Liver (tissue), 9 donors: ENCODE data around the gene TMEM106B. TPM values are rescaled to one million over a fixed set of nuclear protein-coding genes. Genes with fewer than 3 reads are reported as not detected.

Experiments used
- DNase-seq: peaks from one replicate; pipeline ENCODE4 v3.0.0-alpha.2; 2017; ENCODE audit warnings: low spot score
- H3K27ac ChIP-seq, 2 donors: one replicate each; pipeline ENCODE4 v1.7.0; 2013; ENCODE audit warnings: inconsistent platforms in 2 of 2, low read length in 2 of 2, control low read depth in 1 of 2, low read depth in 1 of 2, mild to moderate bottlenecking in 1 of 2
- H3K27me3 ChIP-seq, 4 donors: one replicate each; pipeline versions ENCODE4 v1.6.1 to v1.7.0; 2013; ENCODE audit warnings: low read length in 3 of 4, inconsistent platforms in 1 of 4, mild to moderate bottlenecking in 1 of 4, moderate library complexity in 1 of 4; ENCODE audit not compliant: control insufficient read depth in 4 of 4, insufficient read depth in 4 of 4
- H3K36me3 ChIP-seq, 4 donors: one replicate each; pipeline versions ENCODE4 v1.6.1 to v1.7.0; 2013; ENCODE audit warnings: low read length in 3 of 4, mild to moderate bottlenecking in 3 of 4, low read depth in 1 of 4, moderate library complexity in 1 of 4; ENCODE audit not compliant: control insufficient read depth in 4 of 4, insufficient read depth in 3 of 4
- H3K4me1 ChIP-seq, 4 donors: one replicate each; pipeline versions ENCODE4 v1.6.1 to v1.7.0; 2013; ENCODE audit warnings: low read length in 3 of 4, mild to moderate bottlenecking in 3 of 4, moderate library complexity in 1 of 4; ENCODE audit not compliant: control insufficient read depth in 4 of 4, insufficient read depth in 4 of 4
- H3K4me3 ChIP-seq, 3 donors: one replicate each; pipeline versions ENCODE4 v1.6.1 to v1.7.0; 2013; ENCODE audit warnings: low read length in 3 of 3, control low read depth in 1 of 3, low read depth in 1 of 3, mild to moderate bottlenecking in 1 of 3
- H3K9ac ChIP-seq, 2 donors: one replicate each; pipeline ENCODE4 v1.7.0; 2013; ENCODE audit warnings: low read length in 2 of 2, mild to moderate bottlenecking in 2 of 2, moderate library complexity in 2 of 2, control low read depth in 1 of 2, low read depth in 1 of 2
- H3K9me3 ChIP-seq, 4 donors: one replicate each; pipeline versions ENCODE4 v1.6.1 to v1.7.0; 2013; ENCODE audit warnings: low read length in 3 of 4; ENCODE audit not compliant: control insufficient read depth in 4 of 4
- ATF3 ChIP-seq: IDR thresholded peaks from 2 replicates; pipeline ENCODE4 v1.6.1; 2016; ENCODE audit warnings: antibody characterized with exemption
- CTCF ChIP-seq: fragments of 150-350 bp; IDR thresholded peaks from 2 replicates; pipeline ENCODE4 v1.5.1; 2017; ENCODE audit warnings: improper control_type of control experiment, low read depth, low read length; ENCODE audit not compliant: missing input control
- EGR1 ChIP-seq, 2 donors: IDR thresholded peaks; 2 replicates each; pipeline ENCODE4 v1.6.1; 2016 to 2018; ENCODE audit warnings: antibody characterized with exemption in 2 of 2, low read depth in 2 of 2
- FOXA1 ChIP-seq: IDR thresholded peaks from 2 replicates; pipeline ENCODE4 v1.6.1; 2016; ENCODE audit warnings: antibody characterized with exemption
- FOXA2 ChIP-seq: IDR thresholded peaks from 2 replicates; pipeline ENCODE4 v1.6.1; 2016; ENCODE audit warnings: antibody characterized with exemption
- GABPA ChIP-seq, 2 donors: IDR thresholded peaks in 1 of 2; conservative IDR thresholded peaks in 1 of 2; 2 replicates each; pipeline ENCODE4 v1.6.1; 2016; ENCODE audit warnings: antibody characterized with exemption in 2 of 2, mild to moderate bottlenecking in 1 of 2, moderate library complexity in 1 of 2
- HNF4A ChIP-seq, 2 donors: conservative IDR thresholded peaks; 2 replicates each; pipeline ENCODE4 v1.6.1; 2016; ENCODE audit warnings: antibody characterized with exemption in 2 of 2, mild to moderate bottlenecking in 2 of 2
- HNF4G ChIP-seq: IDR thresholded peaks from 2 replicates; pipeline ENCODE4 v1.6.1; 2016; ENCODE audit warnings: antibody characterized with exemption
- JUND ChIP-seq, 2 donors: IDR thresholded peaks; 2 replicates each; pipeline ENCODE4 v1.6.1; 2016; ENCODE audit warnings: antibody characterized with exemption in 2 of 2
- MAX ChIP-seq: IDR thresholded peaks from 2 replicates; pipeline ENCODE4 v1.6.1; 2016; ENCODE audit warnings: antibody characterized with exemption
- NR2F2 ChIP-seq: IDR thresholded peaks from 2 replicates; pipeline ENCODE4 v1.6.1; 2016; ENCODE audit warnings: antibody characterized with exemption
- RAD21 ChIP-seq, 2 donors: IDR thresholded peaks; 2 replicates each; pipeline ENCODE4 v1.6.1; 2016; ENCODE audit warnings: antibody characterized with exemption in 2 of 2, mild to moderate bottlenecking in 2 of 2
- REST ChIP-seq: IDR thresholded peaks from 2 replicates; pipeline ENCODE4 v1.6.1; 2016; ENCODE audit warnings: antibody characterized with exemption, mild to moderate bottlenecking
- RXRA ChIP-seq, 2 donors: IDR thresholded peaks; 2 replicates each; pipeline ENCODE4 v1.6.1; 2017 to 2018; ENCODE audit warnings: antibody characterized with exemption in 2 of 2, mild to moderate bottlenecking in 1 of 2
- SP1 ChIP-seq: IDR thresholded peaks from 2 replicates; pipeline ENCODE4 v1.6.1; 2018; ENCODE audit warnings: antibody characterized with exemption, mild to moderate bottlenecking
- TAF1 ChIP-seq: conservative IDR thresholded peaks from 2 replicates; pipeline ENCODE4 v1.6.1; 2016; ENCODE audit warnings: antibody characterized with exemption, mild to moderate bottlenecking
- YY1 ChIP-seq: IDR thresholded peaks from 2 replicates; pipeline ENCODE4 v1.6.1; 2016; ENCODE audit warnings: antibody characterized with exemption, mild to moderate bottlenecking
- ZBTB33 ChIP-seq: IDR thresholded peaks from 2 replicates; pipeline ENCODE4 v1.6.1; 2016; ENCODE audit warnings: antibody characterized with exemption
- WGBS: extraction: QIAGEN DNeasy Blood & Tissue Kit; methylation state at CpG from one replicate; pipeline ENCODE4 v1.1.7; 2013; 5-methylcytosine and 5-hydroxymethylcytosine counted together
- polyA plus RNA-seq, 2 donors: library from polyadenylated mRNA; stranded (reverse) in 1 of 2; unstranded in 1 of 2; fragments of 200-250 nt in 1 of 2; fragments of >200 nt in 1 of 2; fragmentation: Nextera tagmentation in 1 of 2; extraction: Ambion mirVana in 1 of 2; gene quantifications; one replicate each; pipeline versions ENCODE4 v1.2.1 to v1.2.3, GENCODE V29; 2013 to 2015
- total RNA-seq, 2 donors: library from RNA; depleted of rRNA; stranded (reverse); fragments of >200 nt; gene quantifications; one replicate each; pipeline ENCODE4 v1.2.3, GENCODE V29; 2014
- donor health status: healthy.
- donor health status: healthy.
- donor health status: healthy.
- donor health status: healthy.
- donor health status: healthy.

TMEM106B gene
- total and polyA plus RNA-seq, 4 donors: 18.6 to 70.2 (median 27.2) TPM

GRCh38 chr7:12281038-12281437 is 69.9 kb downstream of the TMEM106B start:
- H3K27ac ChIP-seq: no peak overlapping the region
- WGBS: 72% methylated on average over 1 of the region's 1 CpG
- H3K4me1 ChIP-seq: no peaks in the 10 kb centered on the region
- no peaks in the 10 kb centered on the region for H3K27me3 ChIP-seq
- no peak overlapping the region for H3K9ac ChIP-seq
- peaks cover 0 to 5% (median under 1%) of the 10 kb centered on the region in 4 donors for H3K9me3 ChIP-seq
- H3K36me3 ChIP-seq: no peaks in the 10 kb centered on the region
- DNase-seq: no peak
- TF ChIP-seq FOXA2 (no peak), HNF4G (no peak), YY1 (no peak), HNF4A (conservative IDR thresholded peaks at IDR 0.05) (no peak), EGR1 (IDR thresholded peaks at IDR 0.05; ENCODE audit: low read depth in 2 of 2) (no peak), CTCF (no peak), RXRA (IDR thresholded peaks at IDR 0.05) (no peak), GABPA (IDR thresholded peaks at IDR 0.05 in 1 of 2, conservative IDR thresholded peaks at IDR 0.05 in 1 of 2) (no peak), SP1 (no peak), MAX (no peak), FOXA1 (no peak), ATF3 (no peak), TAF1 (no peak), ZBTB33 (no peak), NR2F2 (no peak), RAD21 (IDR thresholded peaks at IDR 0.05) (no peak), REST (no peak)
- H3K4me3 ChIP-seq: no peak overlapping the region

- Histone ChIP-seq H3K9ac (no peak overlapping the region), H3K36me3 (no peaks in the 10 kb centered on the region), H3K9me3 (peaks cover 0 to 8% (median 7%) of the 10 kb centered on the region in 4 donors), H3K27ac (no peak overlapping the region), H3K27me3 (no peaks in the 10 kb centered on the region), H3K4me1 (no peaks in the 10 kb centered on the region), H3K4me3 (no peak overlapping the region)
- WGBS: 57% methylated on average over 1 of the region's 1 CpG
- no peak for DNase-seq
- no peak for TF ChIP-seq JUND (IDR thresholded peaks at IDR 0.05)
- TF ChIP-seq ZBTB33: no peak
- no peak for TF ChIP-seq TAF1
- TF ChIP-seq CTCF: no peak
- TF ChIP-seq HNF4A (conservative IDR thresholded peaks at IDR 0.05): no peak
- no peak for TF ChIP-seq FOXA2
- no peak for TF ChIP-seq NR2F2
- no peak for TF ChIP-seq ATF3
- no peak for TF ChIP-seq EGR1 (IDR thresholded peaks at IDR 0.05; ENCODE audit: low read depth in 2 of 2)
- no peak for TF ChIP-seq RAD21 (IDR thresholded peaks at IDR 0.05)
- no peak for TF ChIP-seq RXRA (IDR thresholded peaks at IDR 0.05)
- no peak for TF ChIP-seq HNF4G
- TF ChIP-seq SP1: no peak
- TF ChIP-seq YY1: no peak
- TF ChIP-seq MAX: no peak
These were observed 76.8 kb downstream of the TMEM106B start for GRCh38 chr7:12287901-12288300.
